HepG2 (cell line): ENCODE measurements around the gene RAB40C. TPM values are rescaled to one million over a fixed set of nuclear protein-coding genes. Genes with fewer than 3 reads are reported as not detected.

Experiments used
- ATF1 ChIP-seq: IDR thresholded peaks from 2 replicates; pipeline ENCODE4 v1.6.1; 2016; ENCODE audit warnings: mild to moderate bottlenecking, control low read depth
- CREB1 ChIP-seq, 2 experiments: fragments of 450-650 bp in 1 of 2; IDR thresholded peaks; 2 replicates each; pipeline ENCODE4 v1.6.1; 2016 to 2017; ENCODE audit warnings: control low read depth in 1 of 2, mild to moderate bottlenecking in 1 of 2, missing compliant biosample characterization in 1 of 2, missing genetic modification characterization in 1 of 2
- FOXA1 ChIP-seq, 2 experiments: fragments of 450-650 bp in 1 of 2; sonication (generic) in 1 of 2; formaldehyde crosslinking in 1 of 2; IDR thresholded peaks; 2 replicates each; pipeline versions ENCODE4 v1.4.0 to v1.6.1; 2016 to 2020; ENCODE audit warnings: missing genetic modification reagents in 1 of 2
- HOXA7 ChIP-seq: sonication (generic); formaldehyde crosslinking; IDR thresholded peaks from 2 replicates; pipeline ENCODE4 v1.8.1; 2022; ENCODE audit warnings: mild to moderate bottlenecking, missing genetic modification reagents, moderate library complexity
- KAT8 ChIP-seq: IDR thresholded peaks from 2 replicates; pipeline ENCODE4 v1.6.1; 2016; ENCODE audit warnings: missing genetic modification reagents, missing compliant biosample characterization
- KLF11 ChIP-seq: IDR thresholded peaks from 2 replicates; pipeline ENCODE4 v1.6.1; 2016; ENCODE audit warnings: missing compliant biosample characterization
- MIER3 ChIP-seq: IDR thresholded peaks from 2 replicates; pipeline ENCODE4 v1.6.1; 2016; ENCODE audit warnings: missing compliant biosample characterization, borderline replicate concordance
- NR2F1 ChIP-seq, 2 experiments: fragments of 450-650 bp in 1 of 2; formaldehyde crosslinking in 1 of 2; IDR thresholded peaks; 2 replicates each; pipeline versions ENCODE4 v1.5.0 to v1.6.1; 2016 to 2020; ENCODE audit warnings: mild to moderate bottlenecking in 1 of 2, missing compliant biosample characterization in 1 of 2, missing genetic modification reagents in 1 of 2, moderate library complexity in 1 of 2
- PHF5A ChIP-seq: IDR thresholded peaks from one replicate; pipeline ENCODE4 v1.6.1; 2018; ENCODE audit warnings: low read depth, missing genetic modification reagents; ENCODE audit not compliant: unreplicated experiment
- SAP130 ChIP-seq: IDR thresholded peaks from 2 replicates; pipeline ENCODE4 v1.6.1; 2016; ENCODE audit warnings: low read depth
- SMYD3 ChIP-seq: sonication (generic); formaldehyde crosslinking; IDR thresholded peaks from 2 replicates; pipeline ENCODE4 v1.8.1; 2023; ENCODE audit warnings: mild to moderate bottlenecking, missing genetic modification reagents
- SRY ChIP-seq: sonication (generic); formaldehyde crosslinking; IDR thresholded peaks from 2 replicates; pipeline ENCODE4 v1.8.0; 2022; ENCODE audit warnings: mild to moderate bottlenecking, missing genetic modification reagents
- THYN1 ChIP-seq: sonication (generic); formaldehyde crosslinking; IDR thresholded peaks from 2 replicates; pipeline ENCODE4 v1.8.1; 2023; ENCODE audit warnings: low read depth, mild to moderate bottlenecking, moderate library complexity, missing genetic modification reagents, borderline replicate concordance
- ZBTB1 ChIP-seq: sonication (generic); formaldehyde crosslinking; IDR thresholded peaks from 2 replicates; pipeline ENCODE4 v1.4.0; 2020; ENCODE audit warnings: missing genetic modification reagents, borderline replicate concordance
- ZNF207 ChIP-seq: fragments of 450-650 bp; IDR thresholded peaks from 2 replicates; pipeline ENCODE4 v1.6.1; 2016; ENCODE audit warnings: antibody characterized with exemption, borderline replicate concordance
- ZNF274 ChIP-seq: sonication (generic); formaldehyde crosslinking; IDR thresholded peaks from 2 replicates; pipeline ENCODE4 v1.5.1; 2020; ENCODE audit warnings: mild to moderate bottlenecking, missing genetic modification reagents
- ZNF468 ChIP-seq: sonication (generic); formaldehyde crosslinking; IDR thresholded peaks from 2 replicates; pipeline ENCODE4 v1.8.0; 2022; ENCODE audit warnings: mild to moderate bottlenecking, moderate library complexity, missing genetic modification reagents
- ZNF570 ChIP-seq: sonication (generic); formaldehyde crosslinking; IDR thresholded peaks from 2 replicates; pipeline ENCODE4 v1.4.0; 2020; ENCODE audit warnings: mild to moderate bottlenecking, missing genetic modification reagents, borderline replicate concordance
- ZNF605 ChIP-seq: sonication (generic); formaldehyde crosslinking; IDR thresholded peaks from 2 replicates; pipeline ENCODE4 v1.8.0; 2022; ENCODE audit warnings: mild to moderate bottlenecking, missing genetic modification reagents
- ZNF713 ChIP-seq: sonication (generic); formaldehyde crosslinking; IDR thresholded peaks from 2 replicates; pipeline ENCODE4 v1.4.0; 2020; ENCODE audit warnings: mild to moderate bottlenecking, missing genetic modification reagents
- ZNF75D ChIP-seq: sonication (generic); formaldehyde crosslinking; IDR thresholded peaks from 2 replicates; pipeline ENCODE4 v1.8.1; 2023; ENCODE audit warnings: missing genetic modification reagents, mild to moderate bottlenecking, borderline replicate concordance
- ZNF839 ChIP-seq: sonication (generic); formaldehyde crosslinking; IDR thresholded peaks from 2 replicates; pipeline ENCODE4 v1.4.0; 2020; ENCODE audit warnings: missing genetic modification reagents, mild to moderate bottlenecking, borderline replicate concordance
- polyA plus RNA-seq, 8 experiments: library from polyadenylated mRNA; depleted of rRNA in 3 of 8; stranded (reverse) in 7 of 8; unstranded in 1 of 8; fragments of >200 nt; fragmentation: Illumina TruSeq in 4 of 8; extraction: Trizol in 4 of 8; gene quantifications; 2 replicates each; pipeline versions ENCODE4 v1.2.1 to v1.2.3, GENCODE V29; 2011 to 2016; ENCODE audit warnings: low read depth in 4 of 8, missing spikeins in 1 of 8, mixed read lengths in 1 of 8; ENCODE audit not compliant: insufficient read depth in 1 of 8
- total RNA-seq, 5 experiments: library from RNA; depleted of rRNA; stranded (reverse); fragments of >200 nt; fragmentation: Illumina TruSeq; extraction: Trizol; gene quantifications; 2 replicates each; pipeline ENCODE4 v1.2.3, GENCODE V29; 2016; ENCODE audit warnings: low read depth in 1 of 5
- TF ChIP-seq, protein P1 (sequence below): sonication (generic); formaldehyde crosslinking; IDR thresholded peaks from 2 replicates; pipeline ENCODE4 v1.8.0; 2022; ENCODE audit warnings: mild to moderate bottlenecking, missing genetic modification reagents, borderline replicate concordance
- TF ChIP-seq, protein P2 (sequence below): sonication (generic); formaldehyde crosslinking; IDR thresholded peaks from 2 replicates; pipeline ENCODE4 v1.8.1; 2023; ENCODE audit warnings: missing genetic modification reagents, mild to moderate bottlenecking, borderline replicate concordance
- TF ChIP-seq, protein P3 (sequence below): sonication (generic); formaldehyde crosslinking; IDR thresholded peaks from 2 replicates; pipeline ENCODE4 v1.5.1; 2020; ENCODE audit warnings: mild to moderate bottlenecking, moderate library complexity, missing genetic modification reagents

RAB40C gene
- total and polyA plus RNA-seq, 2 of the 13 experiments (the other 11 are each of a cell fraction or from before 2014, with no cell fraction given): 7.7 to 11.5 TPM

DNA sequence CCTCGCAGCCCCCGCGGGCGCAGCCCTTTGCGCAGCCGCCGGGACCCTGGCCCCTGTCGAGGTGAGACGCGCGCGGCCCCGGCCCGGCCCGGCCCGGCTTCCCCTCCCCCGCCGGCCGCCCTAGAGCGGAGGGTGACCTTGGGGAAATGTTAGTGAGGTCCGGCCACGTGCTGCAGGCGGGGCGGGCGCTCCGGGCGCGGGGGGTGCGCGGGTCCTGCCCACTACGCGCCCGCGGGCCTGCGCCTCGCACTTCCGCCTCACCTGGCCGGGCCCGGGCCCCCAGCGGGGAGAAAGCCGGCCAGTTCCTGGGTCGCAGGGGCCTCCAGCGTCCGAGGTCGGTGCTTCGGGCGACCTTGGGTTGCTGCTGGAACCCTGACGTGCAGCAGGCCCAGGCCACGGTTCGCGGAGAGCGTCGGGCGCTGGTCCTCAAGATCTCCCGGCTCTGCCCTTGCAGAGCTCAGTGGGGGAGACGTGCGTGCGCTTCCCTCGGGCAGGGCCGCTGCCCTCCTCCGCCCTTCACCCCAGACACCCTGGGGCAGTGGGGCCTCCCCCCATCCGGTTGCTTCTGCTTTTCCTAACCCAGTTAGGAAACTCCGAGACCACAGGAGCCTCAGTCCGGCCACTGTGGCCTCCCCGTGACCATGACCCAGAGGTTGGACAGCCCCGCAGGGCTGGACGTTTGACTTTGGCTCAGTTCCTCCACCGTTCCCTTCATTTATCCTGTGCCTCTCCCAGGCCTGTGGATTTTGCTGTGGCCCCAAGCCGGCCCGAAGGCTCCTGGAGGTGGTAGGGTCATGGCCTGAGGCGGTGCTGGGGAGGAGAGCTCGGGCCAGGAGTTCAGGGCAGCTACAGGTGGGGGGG is 52.6 kb downstream of the RAB40C start (continued):
- no peak for TF ChIP-seq SMYD3 (CRISPR knock-in tag)
- TF ChIP-seq, protein P1, sequence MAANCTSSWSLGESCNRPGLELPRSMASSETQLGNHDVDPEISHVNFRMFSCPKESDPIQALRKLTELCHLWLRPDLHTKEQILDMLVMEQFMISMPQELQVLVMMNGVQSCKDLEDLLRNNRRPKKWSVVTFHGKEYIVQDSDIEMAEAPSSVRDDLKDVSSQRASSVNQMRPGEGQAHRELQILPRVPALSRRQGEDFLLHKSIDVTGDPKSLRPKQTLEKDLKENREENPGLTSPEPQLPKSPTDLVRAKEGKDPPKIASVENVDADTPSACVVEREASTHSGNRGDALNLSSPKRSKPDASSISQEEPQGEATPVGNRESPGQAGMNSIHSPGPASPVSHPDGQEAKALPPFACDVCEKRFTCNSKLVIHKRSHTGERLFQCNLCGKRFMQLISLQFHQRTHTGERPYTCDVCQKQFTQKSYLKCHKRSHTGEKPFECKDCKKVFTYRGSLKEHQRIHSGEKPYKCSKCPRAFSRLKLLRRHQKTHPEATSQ: peak; percentile 70; the same call in 1 of the 2 replicates
- no peak for TF ChIP-seq CREB1 (IDR thresholded peaks at IDR 0.05)
- TF ChIP-seq CREB1 (CRISPR knock-in tag; IDR thresholded peaks at IDR 0.05): no peak
- TF ChIP-seq ZNF570 (CRISPR knock-in tag): no peak
- no peak for TF ChIP-seq PHF5A
- TF ChIP-seq HOXA7 (CRISPR knock-in tag): no peak
- no peak for TF ChIP-seq THYN1 (CRISPR knock-in tag)
- no peak for TF ChIP-seq KLF11 (CRISPR knock-in tag)
- no peak for TF ChIP-seq ZBTB1 (CRISPR knock-in tag)
- TF ChIP-seq FOXA1 (IDR thresholded peaks at IDR 0.05): no peak
- TF ChIP-seq FOXA1 (CRISPR knock-in tag; IDR thresholded peaks at IDR 0.05): no peak
- no peak; the same call in 1 of the 2 replicates for TF ChIP-seq KAT8 (CRISPR knock-in tag)
- TF ChIP-seq NR2F1 (CRISPR knock-in tag; IDR thresholded peaks at IDR 0.05): peak in 1 of 2 experiments; percentile 19; a peak in 2 of 4 replicates
- TF ChIP-seq SAP130 (CRISPR knock-in tag): peak; percentile 64
- TF ChIP-seq MIER3 (CRISPR knock-in tag): no peak
- TF ChIP-seq, protein P2, sequence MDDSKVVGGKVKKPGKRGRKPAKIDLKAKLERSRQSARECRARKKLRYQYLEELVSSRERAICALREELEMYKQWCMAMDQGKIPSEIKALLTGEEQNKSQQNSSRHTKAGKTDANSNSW (CRISPR knock-in tag): no peak
- no peak for TF ChIP-seq ZNF75D
- peak; percentile 80; the same call in 1 of the 2 replicates for TF ChIP-seq SRY (CRISPR knock-in tag)
- TF ChIP-seq ZNF713 (CRISPR knock-in tag): no peak; the same call in 1 of the 2 replicates
- no peak for TF ChIP-seq ZNF207
- no peak for TF ChIP-seq ATF1 (CRISPR knock-in tag)
- no peak for TF ChIP-seq ZNF468
- TF ChIP-seq, protein P3, sequence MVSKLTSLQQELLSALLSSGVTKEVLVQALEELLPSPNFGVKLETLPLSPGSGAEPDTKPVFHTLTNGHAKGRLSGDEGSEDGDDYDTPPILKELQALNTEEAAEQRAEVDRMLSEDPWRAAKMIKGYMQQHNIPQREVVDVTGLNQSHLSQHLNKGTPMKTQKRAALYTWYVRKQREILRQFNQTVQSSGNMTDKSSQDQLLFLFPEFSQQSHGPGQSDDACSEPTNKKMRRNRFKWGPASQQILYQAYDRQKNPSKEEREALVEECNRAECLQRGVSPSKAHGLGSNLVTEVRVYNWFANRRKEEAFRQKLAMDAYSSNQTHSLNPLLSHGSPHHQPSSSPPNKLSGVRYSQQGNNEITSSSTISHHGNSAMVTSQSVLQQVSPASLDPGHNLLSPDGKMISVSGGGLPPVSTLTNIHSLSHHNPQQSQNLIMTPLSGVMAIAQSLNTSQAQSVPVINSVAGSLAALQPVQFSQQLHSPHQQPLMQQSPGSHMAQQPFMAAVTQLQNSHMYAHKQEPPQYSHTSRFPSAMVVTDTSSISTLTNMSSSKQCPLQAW (CRISPR knock-in tag): no peak; the same call in 1 of the 2 replicates
- TF ChIP-seq ZNF605 (CRISPR knock-in tag): no peak
- TF ChIP-seq ZNF839 (CRISPR knock-in tag): no peak
- TF ChIP-seq ZNF274 (CRISPR knock-in tag): no peak; the same call in 1 of the 2 replicates
